VCaP (cell line): ENCODE data around the gene SLF1.
A peak's percentile ranks its signal among the peaks of the same experiment; 100 is the strongest.

ENCODE experiments used
- H3K27ac ChIP-seq: fragments of 450-650 bp; 2 replicates; pipeline ENCODE4 v1.5.1; 2017
- CTCF ChIP-seq: fragments of 450-650 bp; conservative IDR thresholded peaks from 2 replicates; pipeline ENCODE4 v1.5.1; 2017; ENCODE audit warnings: mild to moderate bottlenecking, moderate library complexity

The SLF1 gene

DNA sequence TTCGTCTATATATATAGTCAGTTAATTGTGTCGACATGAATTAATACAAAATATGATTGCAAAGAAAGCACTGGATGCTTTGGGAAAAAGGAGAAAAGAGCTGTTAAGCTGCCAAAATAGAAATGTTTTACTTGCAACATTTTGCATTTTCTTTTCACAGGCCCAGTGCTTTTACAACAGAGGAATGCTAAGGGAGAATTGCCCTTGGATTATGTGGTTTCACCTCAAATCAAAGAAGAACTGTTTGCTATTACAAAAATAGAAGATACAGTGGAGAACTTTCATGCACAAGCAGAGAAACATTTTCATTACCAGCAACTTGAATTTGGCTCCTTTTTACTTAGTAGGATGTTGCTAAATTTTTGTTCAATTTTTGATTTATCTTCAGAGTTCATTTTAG, 76.2 kb downstream of the SLF1 start:
- no peak for TF ChIP-seq CTCF
- H3K27ac ChIP-seq: no peak overlapping the region

DNA sequence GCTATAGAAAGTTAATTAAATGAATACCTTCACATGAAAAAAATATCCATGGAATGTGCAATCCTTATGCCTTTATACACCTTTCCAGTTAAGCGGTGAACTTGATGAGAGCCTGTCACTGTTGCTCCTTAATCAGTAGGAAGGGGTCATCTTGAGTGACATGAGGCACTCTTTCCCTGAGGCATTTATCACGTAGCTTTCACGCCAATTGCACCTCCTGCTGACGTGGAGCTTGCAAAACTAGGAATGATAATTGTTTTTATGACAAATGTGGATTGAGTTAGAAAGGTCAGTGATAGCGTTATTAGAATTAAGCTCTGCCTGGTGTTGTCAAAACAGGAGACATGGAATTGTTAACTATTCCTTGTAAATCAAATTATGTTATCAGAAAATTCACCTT, 79.7 kb downstream of the SLF1 start:
- no peak for TF ChIP-seq CTCF
- no peak overlapping the region for H3K27ac ChIP-seq

- no peak overlapping the region for H3K27ac ChIP-seq
- TF ChIP-seq CTCF: no peak
Observed at GRCh38 chr5:94699562-94699961, 81.1 kb downstream of the SLF1 start.

GRCh38 chr5:94700592-94700991, 82.1 kb downstream of the SLF1 start:
- no peak for TF ChIP-seq CTCF
- no peak overlapping the region for H3K27ac ChIP-seq

GRCh38 chr5:94702729-94703128, 84.3 kb downstream of the SLF1 start:
- no peak for TF ChIP-seq CTCF
- H3K27ac ChIP-seq: no peak overlapping the region

GRCh38 chr5:94705427-94705826, 87.0 kb downstream of the SLF1 start:
- no peak for TF ChIP-seq CTCF
- H3K27ac ChIP-seq: no peak overlapping the region

DNA sequence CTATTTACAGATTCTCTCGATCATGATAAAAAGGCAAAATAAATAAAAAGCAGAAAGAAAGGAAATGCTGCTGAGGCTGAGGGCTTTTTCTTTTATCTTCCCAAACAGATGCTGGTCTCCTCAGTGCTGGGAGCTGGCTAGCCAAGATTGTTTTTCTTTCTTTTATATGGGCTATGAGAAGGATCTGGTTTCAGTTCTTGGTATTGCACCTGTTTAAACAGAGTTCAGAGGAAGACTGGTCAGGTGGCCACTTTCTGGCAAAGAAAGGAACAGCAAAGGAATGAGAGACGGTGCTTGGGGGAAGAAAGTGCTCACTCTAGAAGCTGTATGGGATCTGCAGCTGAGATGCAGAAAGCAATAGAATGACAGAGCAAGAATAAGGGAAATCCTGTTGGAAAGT, 88.9 kb downstream of the SLF1 start:
- H3K27ac ChIP-seq: peak overlapping the region; percentile 71
- TF ChIP-seq CTCF: no peak

DNA sequence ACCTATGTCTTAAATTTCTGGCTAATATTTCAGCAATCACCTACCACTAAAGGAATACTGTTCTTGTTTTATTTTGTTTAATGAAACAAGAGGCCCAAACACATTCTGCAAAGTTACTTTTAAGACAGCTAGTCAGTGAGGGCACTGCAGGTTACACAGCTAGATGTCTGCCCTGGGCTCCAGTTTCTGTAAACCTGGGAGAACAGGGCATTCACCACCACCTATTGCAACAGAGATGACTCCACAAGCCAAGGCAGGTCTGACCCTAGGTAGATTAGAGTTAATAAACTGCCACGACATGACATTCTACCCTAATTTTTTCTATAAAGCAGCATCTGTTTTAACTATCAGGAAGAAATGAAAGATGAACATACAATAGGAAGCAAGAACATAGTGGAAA, 90.8 kb downstream of the SLF1 start:
- no peak for TF ChIP-seq CTCF
- peak overlapping the region; percentile 71; the same call in 1 of the 2 replicates for H3K27ac ChIP-seq
